ENCODE data around the gene ACTL6A.

- TF ChIP-seq, protein P1, sequence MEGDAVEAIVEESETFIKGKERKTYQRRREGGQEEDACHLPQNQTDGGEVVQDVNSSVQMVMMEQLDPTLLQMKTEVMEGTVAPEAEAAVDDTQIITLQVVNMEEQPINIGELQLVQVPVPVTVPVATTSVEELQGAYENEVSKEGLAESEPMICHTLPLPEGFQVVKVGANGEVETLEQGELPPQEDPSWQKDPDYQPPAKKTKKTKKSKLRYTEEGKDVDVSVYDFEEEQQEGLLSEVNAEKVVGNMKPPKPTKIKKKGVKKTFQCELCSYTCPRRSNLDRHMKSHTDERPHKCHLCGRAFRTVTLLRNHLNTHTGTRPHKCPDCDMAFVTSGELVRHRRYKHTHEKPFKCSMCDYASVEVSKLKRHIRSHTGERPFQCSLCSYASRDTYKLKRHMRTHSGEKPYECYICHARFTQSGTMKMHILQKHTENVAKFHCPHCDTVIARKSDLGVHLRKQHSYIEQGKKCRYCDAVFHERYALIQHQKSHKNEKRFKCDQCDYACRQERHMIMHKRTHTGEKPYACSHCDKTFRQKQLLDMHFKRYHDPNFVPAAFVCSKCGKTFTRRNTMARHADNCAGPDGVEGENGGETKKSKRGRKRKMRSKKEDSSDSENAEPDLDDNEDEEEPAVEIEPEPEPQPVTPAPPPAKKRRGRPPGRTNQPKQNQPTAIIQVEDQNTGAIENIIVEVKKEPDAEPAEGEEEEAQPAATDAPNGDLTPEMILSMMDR (IDR thresholded peaks at IDR 0.05 in 2 of 3, conservative IDR thresholded peaks at IDR 0.05 in 1 of 3; ENCODE audit: borderline replicate concordance in 1 of 3, insufficient read depth in 1 of 3, low read depth in 2 of 3, low read length in 2 of 3): no peak
- TF ChIP-seq CEBPB (IDR thresholded peaks at IDR 0.05; ENCODE audit: low read depth): no peak
- TF ChIP-seq EZH2 (IDR thresholded peaks at IDR 0.05): no peak
- TF ChIP-seq, protein P2, sequence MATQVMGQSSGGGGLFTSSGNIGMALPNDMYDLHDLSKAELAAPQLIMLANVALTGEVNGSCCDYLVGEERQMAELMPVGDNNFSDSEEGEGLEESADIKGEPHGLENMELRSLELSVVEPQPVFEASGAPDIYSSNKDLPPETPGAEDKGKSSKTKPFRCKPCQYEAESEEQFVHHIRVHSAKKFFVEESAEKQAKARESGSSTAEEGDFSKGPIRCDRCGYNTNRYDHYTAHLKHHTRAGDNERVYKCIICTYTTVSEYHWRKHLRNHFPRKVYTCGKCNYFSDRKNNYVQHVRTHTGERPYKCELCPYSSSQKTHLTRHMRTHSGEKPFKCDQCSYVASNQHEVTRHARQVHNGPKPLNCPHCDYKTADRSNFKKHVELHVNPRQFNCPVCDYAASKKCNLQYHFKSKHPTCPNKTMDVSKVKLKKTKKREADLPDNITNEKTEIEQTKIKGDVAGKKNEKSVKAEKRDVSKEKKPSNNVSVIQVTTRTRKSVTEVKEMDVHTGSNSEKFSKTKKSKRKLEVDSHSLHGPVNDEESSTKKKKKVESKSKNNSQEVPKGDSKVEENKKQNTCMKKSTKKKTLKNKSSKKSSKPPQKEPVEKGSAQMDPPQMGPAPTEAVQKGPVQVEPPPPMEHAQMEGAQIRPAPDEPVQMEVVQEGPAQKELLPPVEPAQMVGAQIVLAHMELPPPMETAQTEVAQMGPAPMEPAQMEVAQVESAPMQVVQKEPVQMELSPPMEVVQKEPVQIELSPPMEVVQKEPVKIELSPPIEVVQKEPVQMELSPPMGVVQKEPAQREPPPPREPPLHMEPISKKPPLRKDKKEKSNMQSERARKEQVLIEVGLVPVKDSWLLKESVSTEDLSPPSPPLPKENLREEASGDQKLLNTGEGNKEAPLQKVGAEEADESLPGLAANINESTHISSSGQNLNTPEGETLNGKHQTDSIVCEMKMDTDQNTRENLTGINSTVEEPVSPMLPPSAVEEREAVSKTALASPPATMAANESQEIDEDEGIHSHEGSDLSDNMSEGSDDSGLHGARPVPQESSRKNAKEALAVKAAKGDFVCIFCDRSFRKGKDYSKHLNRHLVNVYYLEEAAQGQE (IDR thresholded peaks at IDR 0.05; ENCODE audit: low read depth): no peak
- no peak for TF ChIP-seq POLR2A (IDR thresholded peaks at IDR 0.05; ENCODE audit: borderline replicate concordance, extremely low read depth, insufficient read depth, insufficient read length)
These were observed 51.1 kb downstream of the ACTL6A start for GRCh38 chr3:179613807-179614206.

All from HCT116 (cell line).